ENCODE results near the gene PRG3. TPM values are rescaled to one million over a fixed set of nuclear protein-coding genes. Genes with fewer than 3 reads are reported as not detected.

Gene PRG3
- total and polyA plus RNA-seq, 9 donors: not detected

DNA sequence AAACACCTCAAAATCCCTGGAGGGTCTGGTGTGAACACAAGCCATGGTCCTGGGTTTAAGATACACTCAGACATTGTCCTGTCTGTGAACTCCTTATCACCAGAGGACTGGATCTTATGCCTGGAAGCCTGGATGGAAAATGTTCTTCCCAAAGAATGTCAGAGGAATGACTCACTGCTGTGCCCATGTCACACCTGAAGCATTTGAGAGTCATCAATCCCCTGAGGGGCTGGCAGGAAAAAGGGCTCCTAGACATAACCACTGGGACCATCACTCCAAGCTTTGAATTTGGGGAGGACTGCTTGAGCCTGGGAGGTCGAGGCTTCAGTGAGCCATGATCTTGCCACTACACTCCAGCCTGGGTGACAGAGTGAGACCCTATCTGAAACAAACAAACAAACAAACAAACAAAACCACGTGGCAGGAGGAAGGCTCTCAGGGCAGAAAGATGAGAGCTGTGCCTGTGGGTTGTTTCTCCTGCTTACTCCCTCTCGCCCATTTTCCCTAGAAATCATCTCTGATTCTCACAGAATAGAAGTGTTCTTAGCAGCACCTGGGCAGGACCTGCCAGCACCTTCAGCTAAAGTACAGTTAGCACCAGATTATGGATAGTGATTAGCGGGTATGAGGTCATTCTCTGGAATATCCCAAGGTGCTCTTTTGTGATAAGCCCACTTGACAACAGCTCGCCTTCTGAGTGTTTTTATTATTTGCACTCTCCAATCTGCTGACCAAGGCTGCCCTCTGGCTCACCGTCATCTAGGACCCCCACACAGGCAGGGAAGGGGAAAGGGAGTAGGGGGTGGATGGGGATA, 21.4 kb upstream of the PRG3 start:
- DNase-seq: no peak

GRCh38 chr11:57399972-57400578, 19.1 kb upstream of the PRG3 start:
- Histone ChIP-seq H3K36me3 (no peaks in the 10 kb centered on the region), H3K27ac (no peak overlapping the region), H3K27me3 (no peaks in the 10 kb centered on the region), H3K9me3 (no peaks in the 10 kb centered on the region), H3K4me1 (ENCODE audit: insufficient read depth) (no peaks in the 10 kb centered on the region), H3K4me3 (no peak overlapping the region)
- no peak for DNase-seq
- no peak for TF ChIP-seq POLR2A (IDR thresholded peaks at IDR 0.05)
- TF ChIP-seq, protein P1, sequence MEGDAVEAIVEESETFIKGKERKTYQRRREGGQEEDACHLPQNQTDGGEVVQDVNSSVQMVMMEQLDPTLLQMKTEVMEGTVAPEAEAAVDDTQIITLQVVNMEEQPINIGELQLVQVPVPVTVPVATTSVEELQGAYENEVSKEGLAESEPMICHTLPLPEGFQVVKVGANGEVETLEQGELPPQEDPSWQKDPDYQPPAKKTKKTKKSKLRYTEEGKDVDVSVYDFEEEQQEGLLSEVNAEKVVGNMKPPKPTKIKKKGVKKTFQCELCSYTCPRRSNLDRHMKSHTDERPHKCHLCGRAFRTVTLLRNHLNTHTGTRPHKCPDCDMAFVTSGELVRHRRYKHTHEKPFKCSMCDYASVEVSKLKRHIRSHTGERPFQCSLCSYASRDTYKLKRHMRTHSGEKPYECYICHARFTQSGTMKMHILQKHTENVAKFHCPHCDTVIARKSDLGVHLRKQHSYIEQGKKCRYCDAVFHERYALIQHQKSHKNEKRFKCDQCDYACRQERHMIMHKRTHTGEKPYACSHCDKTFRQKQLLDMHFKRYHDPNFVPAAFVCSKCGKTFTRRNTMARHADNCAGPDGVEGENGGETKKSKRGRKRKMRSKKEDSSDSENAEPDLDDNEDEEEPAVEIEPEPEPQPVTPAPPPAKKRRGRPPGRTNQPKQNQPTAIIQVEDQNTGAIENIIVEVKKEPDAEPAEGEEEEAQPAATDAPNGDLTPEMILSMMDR (IDR thresholded peaks at IDR 0.05): no peak
- no peak for TF ChIP-seq EP300 (IDR thresholded peaks at IDR 0.05)
- intact Hi-C loops (cut with DNase I): no loop called here
- WGBS, 3 donors: 77 to 82% (median 79%) methylated on average over 4 of the region's 4 CpGs

More for the DNA sequence above, 21.4 kb upstream of the PRG3 start:
- 42 to 61% (median 50%) methylated on average over 6 of the region's 6 CpGs for WGBS, 3 donors
- TF ChIP-seq EP300 (IDR thresholded peaks at IDR 0.05): no peak
- TF ChIP-seq POLR2A (IDR thresholded peaks at IDR 0.05): no peak
- TF ChIP-seq, protein P1 (IDR thresholded peaks at IDR 0.05): no peak
- Histone ChIP-seq H3K27me3 (no peaks in the 10 kb centered on the region), H3K4me3 (no peak overlapping the region), H3K36me3 (no peaks in the 10 kb centered on the region), H3K9me3 (no peaks in the 10 kb centered on the region), H3K4me1 (ENCODE audit: insufficient read depth) (no peaks in the 10 kb centered on the region), H3K27ac (no peak overlapping the region)
- intact Hi-C loops (cut with DNase I): no loop called here

GRCh38 chr11:57399221-57399620, 18.3 kb upstream of the PRG3 start:
- WGBS, 3 donors: 71 to 77% (median 76%) methylated on average over 5 of the region's 5 CpGs
- no peaks in the 10 kb centered on the region for H3K4me1 ChIP-seq (ENCODE audit: insufficient read depth)
- no peaks in the 10 kb centered on the region for H3K27me3 ChIP-seq
- H3K36me3 ChIP-seq: no peaks in the 10 kb centered on the region
- H3K4me3 ChIP-seq: no peak overlapping the region
- no peaks in the 10 kb centered on the region for H3K9me3 ChIP-seq
- no peak for TF ChIP-seq POLR2A (IDR thresholded peaks at IDR 0.05)
- TF ChIP-seq, protein P1 (IDR thresholded peaks at IDR 0.05): no peak
- TF ChIP-seq EP300 (IDR thresholded peaks at IDR 0.05): no peak
- H3K27ac ChIP-seq: no peak overlapping the region
- DNase-seq: no peak
- intact Hi-C loops (cut with DNase I): no loop called here

DNA sequence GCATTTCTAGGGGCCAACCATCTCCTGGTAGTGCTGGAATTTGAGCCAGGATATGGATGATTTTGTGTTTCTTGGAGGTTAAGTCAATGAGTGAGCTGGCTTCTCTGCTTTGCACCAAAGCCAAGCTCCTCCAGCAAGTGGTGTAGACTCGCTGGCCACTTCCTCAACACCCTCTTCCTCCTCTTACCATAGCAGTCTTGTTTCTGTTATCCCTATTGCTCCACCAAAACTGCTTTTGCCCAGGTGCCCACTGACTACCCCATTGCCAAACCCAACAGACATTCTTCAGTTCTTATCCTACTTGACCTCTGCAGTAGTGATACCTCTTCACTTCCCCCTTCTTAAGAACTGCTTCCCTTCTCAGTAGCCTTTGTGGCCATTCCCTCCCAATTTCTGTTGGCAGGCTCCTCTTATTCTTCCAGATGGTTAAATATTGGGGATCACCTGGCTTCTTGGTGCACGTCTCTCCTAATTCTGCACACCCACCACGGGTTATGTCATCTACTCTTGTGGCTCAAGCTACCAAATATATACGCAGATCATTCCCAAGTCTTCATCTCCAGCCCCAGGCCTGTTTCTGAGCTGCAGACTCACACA, 16.5 kb upstream of the PRG3 start:
- intact Hi-C loops (cut with DNase I): no loop called here
- TF ChIP-seq POLR2A (IDR thresholded peaks at IDR 0.05) (no peak), EP300 (IDR thresholded peaks at IDR 0.05) (no peak)
- TF ChIP-seq, protein P1 (IDR thresholded peaks at IDR 0.05): no peak
- WGBS, 3 donors: 74 to 89% (median 76%) methylated on average over 4 of the region's 4 CpGs
- Histone ChIP-seq H3K36me3 (no peaks in the 10 kb centered on the region), H3K27me3 (no peaks in the 10 kb centered on the region), H3K4me1 (ENCODE audit: insufficient read depth) (no peaks in the 10 kb centered on the region), H3K4me3 (no peak overlapping the region), H3K27ac (no peak overlapping the region), H3K9me3 (no peaks in the 10 kb centered on the region)
- no peak for DNase-seq
